Esophagus muscularis mucosa (tissue), 3 donors: ENCODE measurements around the gene FLNA.

Experiments
- CTCF ChIP-seq, 3 experiments: fragments of 200-600 bp in 2 of 3; fragments of 450-650 bp in 1 of 3; sonication (generic) in 2 of 3; IDR thresholded peaks; one replicate each; pipeline ENCODE4 v1.5.1; 2017 to 2019; ENCODE audit warnings: antibody characterized with exemption in 3 of 3, mild to moderate bottlenecking in 2 of 3, moderate library complexity in 1 of 3
- POLR2AphosphoS5 ChIP-seq, 2 donors: sonication (generic); formaldehyde crosslinking; IDR thresholded peaks; one replicate each; pipeline ENCODE4 v1.6.1; 2017; ENCODE audit warnings: antibody characterized with exemption in 2 of 2

- TF ChIP-seq CTCF (IDR thresholded peaks at IDR 0.05) (no peak), POLR2AphosphoS5 (IDR thresholded peaks at IDR 0.05) (no peak)
Measured at GRCh38 chrX:154307202-154307601, 67.2 kb downstream of the FLNA start.
